Liver (tissue), 3 donors: Measurements from ENCODE around the gene PLEKHA6.

Experiments used
- FOXA1 ChIP-seq: IDR thresholded peaks from 2 replicates; pipeline ENCODE4 v1.6.1; 2016; ENCODE audit warnings: antibody characterized with exemption
- TAF1 ChIP-seq: conservative IDR thresholded peaks from 2 replicates; pipeline ENCODE4 v1.6.1; 2016; ENCODE audit warnings: antibody characterized with exemption, mild to moderate bottlenecking
- TF ChIP-seq, protein P1 (sequence below): fragments of 150-350 bp; IDR thresholded peaks from 2 replicates; pipeline ENCODE4 v1.5.1; 2017; ENCODE audit warnings: improper control_type of control experiment, low read depth, low read length; ENCODE audit not compliant: missing input control
- TF ChIP-seq, protein P2 (sequence below): IDR thresholded peaks from 2 replicates; pipeline ENCODE4 v1.6.1; 2016; ENCODE audit warnings: antibody characterized with exemption
- donor health status: healthy.
- donor health status: healthy.

- TF ChIP-seq, protein P1, sequence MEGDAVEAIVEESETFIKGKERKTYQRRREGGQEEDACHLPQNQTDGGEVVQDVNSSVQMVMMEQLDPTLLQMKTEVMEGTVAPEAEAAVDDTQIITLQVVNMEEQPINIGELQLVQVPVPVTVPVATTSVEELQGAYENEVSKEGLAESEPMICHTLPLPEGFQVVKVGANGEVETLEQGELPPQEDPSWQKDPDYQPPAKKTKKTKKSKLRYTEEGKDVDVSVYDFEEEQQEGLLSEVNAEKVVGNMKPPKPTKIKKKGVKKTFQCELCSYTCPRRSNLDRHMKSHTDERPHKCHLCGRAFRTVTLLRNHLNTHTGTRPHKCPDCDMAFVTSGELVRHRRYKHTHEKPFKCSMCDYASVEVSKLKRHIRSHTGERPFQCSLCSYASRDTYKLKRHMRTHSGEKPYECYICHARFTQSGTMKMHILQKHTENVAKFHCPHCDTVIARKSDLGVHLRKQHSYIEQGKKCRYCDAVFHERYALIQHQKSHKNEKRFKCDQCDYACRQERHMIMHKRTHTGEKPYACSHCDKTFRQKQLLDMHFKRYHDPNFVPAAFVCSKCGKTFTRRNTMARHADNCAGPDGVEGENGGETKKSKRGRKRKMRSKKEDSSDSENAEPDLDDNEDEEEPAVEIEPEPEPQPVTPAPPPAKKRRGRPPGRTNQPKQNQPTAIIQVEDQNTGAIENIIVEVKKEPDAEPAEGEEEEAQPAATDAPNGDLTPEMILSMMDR, result no peak
- peak; percentile 15 for TF ChIP-seq FOXA1
- no peak for TF ChIP-seq TAF1
- TF ChIP-seq, protein P2, sequence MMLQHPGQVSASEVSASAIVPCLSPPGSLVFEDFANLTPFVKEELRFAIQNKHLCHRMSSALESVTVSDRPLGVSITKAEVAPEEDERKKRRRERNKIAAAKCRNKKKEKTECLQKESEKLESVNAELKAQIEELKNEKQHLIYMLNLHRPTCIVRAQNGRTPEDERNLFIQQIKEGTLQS, result no peak
Measured at GRCh38 chr1:204260601-204261197, 99.0 kb downstream of the PLEKHA6 start.
